Measurements from ENCODE around the gene RFX2. TPM values are rescaled to one million over a fixed set of nuclear protein-coding genes. Genes with fewer than 3 reads are reported as not detected.

RFX2 gene
- total and polyA plus RNA-seq, 9 of the 15 experiments (the other 6 are each of a cell fraction or from before 2014, with no cell fraction given): 3.6 to 18.7 (median 8.7) TPM

DNA sequence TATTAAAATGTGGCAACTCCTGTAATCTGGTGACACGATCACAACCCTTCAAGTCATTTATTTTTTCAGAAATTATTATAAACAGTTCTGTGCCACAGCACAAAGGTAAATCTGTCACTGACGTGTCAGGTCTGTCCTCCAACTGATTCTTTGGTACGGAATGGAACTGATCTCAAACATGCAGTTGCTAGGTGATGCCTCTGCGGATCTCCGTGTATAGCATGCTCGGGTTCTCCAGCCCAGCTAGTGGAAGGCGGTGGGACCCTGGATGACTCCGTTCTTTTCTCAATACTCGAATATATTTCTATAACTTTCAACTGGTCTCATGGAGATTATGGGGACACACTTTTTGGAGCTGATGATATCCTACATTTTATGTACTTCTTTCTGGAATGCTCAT is 143.4 kb downstream of the RFX2 start (continued):
- TF ChIP-seq ZNF280A (IDR thresholded peaks at IDR 0.05; ENCODE audit: low read depth, partially characterized antibody) (no peak), IRF9 (tag; IDR thresholded peaks at IDR 0.05) (no peak), TCF7 (IDR thresholded peaks at IDR 0.05; ENCODE audit: borderline replicate concordance) (no peak), TBL1XR1 (IDR thresholded peaks at IDR 0.05; ENCODE audit: low read length in 2 of 2) (no peak)
- TF ChIP-seq, protein P1, sequence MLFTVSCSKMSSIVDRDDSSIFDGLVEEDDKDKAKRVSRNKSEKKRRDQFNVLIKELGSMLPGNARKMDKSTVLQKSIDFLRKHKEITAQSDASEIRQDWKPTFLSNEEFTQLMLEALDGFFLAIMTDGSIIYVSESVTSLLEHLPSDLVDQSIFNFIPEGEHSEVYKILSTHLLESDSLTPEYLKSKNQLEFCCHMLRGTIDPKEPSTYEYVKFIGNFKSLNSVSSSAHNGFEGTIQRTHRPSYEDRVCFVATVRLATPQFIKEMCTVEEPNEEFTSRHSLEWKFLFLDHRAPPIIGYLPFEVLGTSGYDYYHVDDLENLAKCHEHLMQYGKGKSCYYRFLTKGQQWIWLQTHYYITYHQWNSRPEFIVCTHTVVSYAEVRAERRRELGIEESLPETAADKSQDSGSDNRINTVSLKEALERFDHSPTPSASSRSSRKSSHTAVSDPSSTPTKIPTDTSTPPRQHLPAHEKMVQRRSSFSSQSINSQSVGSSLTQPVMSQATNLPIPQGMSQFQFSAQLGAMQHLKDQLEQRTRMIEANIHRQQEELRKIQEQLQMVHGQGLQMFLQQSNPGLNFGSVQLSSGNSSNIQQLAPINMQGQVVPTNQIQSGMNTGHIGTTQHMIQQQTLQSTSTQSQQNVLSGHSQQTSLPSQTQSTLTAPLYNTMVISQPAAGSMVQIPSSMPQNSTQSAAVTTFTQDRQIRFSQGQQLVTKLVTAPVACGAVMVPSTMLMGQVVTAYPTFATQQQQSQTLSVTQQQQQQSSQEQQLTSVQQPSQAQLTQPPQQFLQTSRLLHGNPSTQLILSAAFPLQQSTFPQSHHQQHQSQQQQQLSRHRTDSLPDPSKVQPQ (CRISPR knock-in tag; IDR thresholded peaks at IDR 0.05; ENCODE audit: borderline replicate concordance): no peak
